OCI-LY3 (cell line): ENCODE data around the gene ADA.

Experiments used
- CTCF ChIP-seq: fragments of 200-600, 300-600 bp; sonication (generic); IDR thresholded peaks from 2 replicates; pipeline ENCODE4 v1.5.1; 2014; ENCODE audit warnings: antibody characterized with exemption, low read length, low read depth
- EZH2phosphoT487 ChIP-seq: fragments of 200-600 bp; shearing (Covaris generic); IDR thresholded peaks from 2 replicates; pipeline ENCODE4 v1.6.1; 2018; ENCODE audit warnings: antibody characterized with exemption, mixed run types, low read depth

- TF ChIP-seq CTCF (no peak), EZH2phosphoT487 (no peak)
These were observed 6.8 kb downstream of the ADA start for GRCh38 chr20:44644667-44645131.
